ENCODE results near the gene FCHSD2.

The FCHSD2 gene

GRCh38 chr11:73004088-73004487, 138.0 kb downstream of the FCHSD2 start:
- Histone ChIP-seq H3K4me3 (ENCODE audit: low read depth in 1 of 2, low read length in 2 of 2) (no peak overlapping the region), H3K36me3 (ENCODE audit: insufficient read depth, low read length) (peaks cover 6% of the 10 kb centered on the region; the same call in 1 of the 2 replicates), H4K20me1 (ENCODE audit: insufficient read depth, low read length) (no peaks in the 10 kb centered on the region), H3K27ac (ENCODE audit: low read length) (no peak overlapping the region), H2AFZ (ENCODE audit: low read depth, low read length) (no peak overlapping the region), H3K9me3 (ENCODE audit: insufficient read depth, low read length, severe bottlenecking) (no peaks in the 10 kb centered on the region), H3K79me2 (ENCODE audit: insufficient read depth, low read length) (no peaks in the 10 kb centered on the region), H3K4me1 (ENCODE audit: insufficient read depth, low read length) (no peaks in the 10 kb centered on the region), H3K4me2 (ENCODE audit: insufficient read depth, low read length) (no peak overlapping the region), H3K27me3 (ENCODE audit: insufficient read depth, low read length, poor library complexity) (no peaks in the 10 kb centered on the region), H3K9ac (ENCODE audit: low read depth, low read length) (no peak overlapping the region)
- DNase-seq = no peak
- TF ChIP-seq EZH2 (IDR thresholded peaks at IDR 0.05; ENCODE audit: borderline replicate concordance, low read depth, low read length, severe bottlenecking) = no peak
- TF ChIP-seq, protein P1, sequence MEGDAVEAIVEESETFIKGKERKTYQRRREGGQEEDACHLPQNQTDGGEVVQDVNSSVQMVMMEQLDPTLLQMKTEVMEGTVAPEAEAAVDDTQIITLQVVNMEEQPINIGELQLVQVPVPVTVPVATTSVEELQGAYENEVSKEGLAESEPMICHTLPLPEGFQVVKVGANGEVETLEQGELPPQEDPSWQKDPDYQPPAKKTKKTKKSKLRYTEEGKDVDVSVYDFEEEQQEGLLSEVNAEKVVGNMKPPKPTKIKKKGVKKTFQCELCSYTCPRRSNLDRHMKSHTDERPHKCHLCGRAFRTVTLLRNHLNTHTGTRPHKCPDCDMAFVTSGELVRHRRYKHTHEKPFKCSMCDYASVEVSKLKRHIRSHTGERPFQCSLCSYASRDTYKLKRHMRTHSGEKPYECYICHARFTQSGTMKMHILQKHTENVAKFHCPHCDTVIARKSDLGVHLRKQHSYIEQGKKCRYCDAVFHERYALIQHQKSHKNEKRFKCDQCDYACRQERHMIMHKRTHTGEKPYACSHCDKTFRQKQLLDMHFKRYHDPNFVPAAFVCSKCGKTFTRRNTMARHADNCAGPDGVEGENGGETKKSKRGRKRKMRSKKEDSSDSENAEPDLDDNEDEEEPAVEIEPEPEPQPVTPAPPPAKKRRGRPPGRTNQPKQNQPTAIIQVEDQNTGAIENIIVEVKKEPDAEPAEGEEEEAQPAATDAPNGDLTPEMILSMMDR (IDR thresholded peaks at IDR 0.05; ENCODE audit: borderline replicate concordance, extremely low read depth, low read length, poor library complexity, severe bottlenecking) = no peak
- ATAC-seq (ENCODE audit: insufficient read depth, low read depth) = no peak

- Histone ChIP-seq H3K9ac (ENCODE audit: low read depth, low read length) (no peak overlapping the region), H3K27me3 (ENCODE audit: insufficient read depth, low read length, poor library complexity) (no peaks in the 10 kb centered on the region), H3K9me3 (ENCODE audit: insufficient read depth, low read length, severe bottlenecking) (no peaks in the 10 kb centered on the region), H3K36me3 (ENCODE audit: insufficient read depth, low read length) (peaks cover 6% of the 10 kb centered on the region; the same call in 1 of the 2 replicates), H4K20me1 (ENCODE audit: insufficient read depth, low read length) (no peaks in the 10 kb centered on the region), H3K4me1 (ENCODE audit: insufficient read depth, low read length) (no peaks in the 10 kb centered on the region), H3K79me2 (ENCODE audit: insufficient read depth, low read length) (no peaks in the 10 kb centered on the region), H2AFZ (ENCODE audit: low read depth, low read length) (no peak overlapping the region), H3K4me3 (ENCODE audit: low read depth in 1 of 2, low read length in 2 of 2) (no peak overlapping the region), H3K4me2 (ENCODE audit: insufficient read depth, low read length) (no peak overlapping the region), H3K27ac (ENCODE audit: low read length) (no peak overlapping the region)
- no peak for ATAC-seq (ENCODE audit: insufficient read depth, low read depth)
- no peak for TF ChIP-seq EZH2 (IDR thresholded peaks at IDR 0.05; ENCODE audit: borderline replicate concordance, low read depth, low read length, severe bottlenecking)
- TF ChIP-seq, protein P1 (IDR thresholded peaks at IDR 0.05; ENCODE audit: borderline replicate concordance, extremely low read depth, low read length, poor library complexity, severe bottlenecking) = no peak
- DNase-seq = no peak
These were observed 139.0 kb downstream of the FCHSD2 start for GRCh38 chr11:73003088-73003487.

GRCh38 chr11:73002214-73002613, 139.9 kb downstream of the FCHSD2 start:
- Histone ChIP-seq H3K4me3 (ENCODE audit: low read depth in 1 of 2, low read length in 2 of 2) (no peak overlapping the region), H3K79me2 (ENCODE audit: insufficient read depth, low read length) (no peaks in the 10 kb centered on the region), H3K4me2 (ENCODE audit: insufficient read depth, low read length) (no peak overlapping the region), H3K4me1 (ENCODE audit: insufficient read depth, low read length) (no peaks in the 10 kb centered on the region), H2AFZ (ENCODE audit: low read depth, low read length) (no peak overlapping the region), H3K27me3 (ENCODE audit: insufficient read depth, low read length, poor library complexity) (no peaks in the 10 kb centered on the region), H4K20me1 (ENCODE audit: insufficient read depth, low read length) (no peaks in the 10 kb centered on the region), H3K9ac (ENCODE audit: low read depth, low read length) (no peak overlapping the region), H3K36me3 (ENCODE audit: insufficient read depth, low read length) (peaks cover 6% of the 10 kb centered on the region; the same call in 1 of the 2 replicates), H3K9me3 (ENCODE audit: insufficient read depth, low read length, severe bottlenecking) (no peaks in the 10 kb centered on the region), H3K27ac (ENCODE audit: low read length) (no peak overlapping the region)
- ATAC-seq (ENCODE audit: insufficient read depth, low read depth) (no peak), DNase-seq (no peak)
- TF ChIP-seq, protein P1 (IDR thresholded peaks at IDR 0.05; ENCODE audit: borderline replicate concordance, extremely low read depth, low read length, poor library complexity, severe bottlenecking) = no peak
- no peak for TF ChIP-seq EZH2 (IDR thresholded peaks at IDR 0.05; ENCODE audit: borderline replicate concordance, low read depth, low read length, severe bottlenecking)

- H3K4me1 ChIP-seq (ENCODE audit: insufficient read depth, low read length) = no peaks in the 10 kb centered on the region
- DNase-seq = no peak
- no peaks in the 10 kb centered on the region for H3K27me3 ChIP-seq (ENCODE audit: insufficient read depth, low read length, poor library complexity)
- no peak overlapping the region for H3K9ac ChIP-seq (ENCODE audit: low read depth, low read length)
- H2AFZ ChIP-seq (ENCODE audit: low read depth, low read length) = no peak overlapping the region
- no peak for ATAC-seq (ENCODE audit: insufficient read depth, low read depth)
- H3K27ac ChIP-seq (ENCODE audit: low read length) = no peak overlapping the region
- no peak for TF ChIP-seq EZH2 (IDR thresholded peaks at IDR 0.05; ENCODE audit: borderline replicate concordance, low read depth, low read length, severe bottlenecking)
- TF ChIP-seq, protein P1 (IDR thresholded peaks at IDR 0.05; ENCODE audit: borderline replicate concordance, extremely low read depth, low read length, poor library complexity, severe bottlenecking) = no peak
- H3K9me3 ChIP-seq (ENCODE audit: insufficient read depth, low read length, severe bottlenecking) = no peaks in the 10 kb centered on the region
- peaks cover 6% of the 10 kb centered on the region; the same call in 1 of the 2 replicates for H3K36me3 ChIP-seq (ENCODE audit: insufficient read depth, low read length)
- no peaks in the 10 kb centered on the region for H4K20me1 ChIP-seq (ENCODE audit: insufficient read depth, low read length)
- H3K79me2 ChIP-seq (ENCODE audit: insufficient read depth, low read length) = no peaks in the 10 kb centered on the region
- no peak overlapping the region for H3K4me3 ChIP-seq (ENCODE audit: low read depth in 1 of 2, low read length in 2 of 2)
- H3K4me2 ChIP-seq (ENCODE audit: insufficient read depth, low read length) = no peak overlapping the region
These were observed 140.5 kb downstream of the FCHSD2 start for GRCh38 chr11:73001615-73002014.

Measured in DND-41 (cell line).